Stomach smooth muscle (tissue), 2 donors: ENCODE measurements around the gene SH3PXD2B.

Experiments used
- H3K27ac ChIP-seq: one replicate; pipeline ENCODE4 v1.7.0; 2013; ENCODE audit warnings: mild to moderate bottlenecking, low read length, inconsistent platforms
- H3K27me3 ChIP-seq, 2 donors: one replicate each; pipeline ENCODE4 v1.7.0; 2013; ENCODE audit warnings: low read length in 2 of 2; ENCODE audit not compliant: insufficient read depth in 2 of 2, control insufficient read depth in 1 of 2
- H3K36me3 ChIP-seq, 2 donors: one replicate each; pipeline ENCODE4 v1.7.0; 2013; ENCODE audit warnings: low read length in 2 of 2; ENCODE audit not compliant: control insufficient read depth in 2 of 2, insufficient read depth in 2 of 2
- H3K4me1 ChIP-seq: one replicate; pipeline ENCODE4 v1.7.0; 2013; ENCODE audit warnings: low read length; ENCODE audit not compliant: control insufficient read depth, insufficient read depth
- H3K4me3 ChIP-seq, 2 donors: one replicate each; pipeline ENCODE4 v1.7.0; 2013; ENCODE audit warnings: low read length in 2 of 2
- H3K9ac ChIP-seq, 2 donors: one replicate each; pipeline ENCODE4 v1.7.0; 2013; ENCODE audit warnings: low read length in 2 of 2, mild to moderate bottlenecking in 1 of 2
- H3K9me3 ChIP-seq, 2 donors: one replicate each; pipeline ENCODE4 v1.7.0; 2013; ENCODE audit warnings: low read length in 2 of 2; ENCODE audit not compliant: control insufficient read depth in 2 of 2
- donor health status: healthy.
- donor health status: Pancreatic carcinoma.

SH3PXD2B gene

DNA sequence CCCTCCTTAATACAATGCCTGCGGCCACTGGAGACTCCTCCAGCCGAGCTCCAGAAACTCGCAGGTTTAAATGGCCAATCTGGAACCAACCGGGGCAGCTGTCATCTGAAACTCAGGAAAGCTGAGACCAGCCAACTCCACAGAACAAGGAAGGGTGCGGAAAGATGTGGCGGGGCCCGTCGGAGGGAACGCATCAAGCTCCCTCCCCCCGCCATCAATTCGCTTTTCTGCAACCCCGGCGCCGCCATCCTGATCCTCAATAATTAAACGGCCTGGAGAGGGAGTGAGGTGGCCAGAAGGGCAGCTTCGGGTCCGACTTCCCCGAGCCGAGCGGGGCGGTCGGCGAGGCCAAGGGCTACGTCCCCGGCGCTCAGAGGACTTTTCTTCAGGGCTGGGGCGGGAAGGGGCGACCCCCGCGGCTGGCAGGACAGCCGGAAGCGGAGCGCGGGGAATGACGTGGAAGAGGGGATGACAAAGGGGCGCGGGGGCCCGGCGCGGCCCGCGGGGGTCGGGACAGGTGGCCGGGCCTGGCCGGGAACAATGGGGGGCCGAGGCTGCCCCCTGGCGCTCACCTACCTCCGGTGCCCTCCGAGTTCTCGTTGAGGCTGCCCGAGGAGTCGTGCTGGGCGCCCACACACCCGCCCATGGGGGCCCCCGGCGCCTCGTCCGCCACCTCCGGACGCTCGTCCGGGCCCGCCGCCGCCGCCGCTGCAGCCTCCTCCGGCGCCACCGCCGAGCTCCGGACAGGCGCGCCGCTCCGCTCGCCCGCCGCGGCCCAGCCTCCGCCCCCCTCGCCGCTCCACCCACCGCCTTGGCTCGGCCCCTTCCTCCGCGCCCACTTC lies 171.1 kb downstream of the SH3PXD2B start, which contains the start of gene UBTD2:
TSS of gene UBTD2 (minus strand) at position 745 of the 842 bp plus-strand sequence. CDS start at position 646, 99 bp downstream.
- Histone ChIP-seq H3K36me3 (no peaks in the 10 kb centered on the region), H3K27me3 (no peaks in the 10 kb centered on the region), H3K4me3 (peak within 1 kb of the TSS; percentile 83 to 85), H3K27ac (peak within 1 kb of the TSS; percentile 81), H3K9me3 (no peaks in the 10 kb centered on the region), H3K9ac (peak within 1 kb of the TSS; percentile 82 to 84), H3K4me1 (peaks cover 5% of the 10 kb centered on the region)

DNA sequence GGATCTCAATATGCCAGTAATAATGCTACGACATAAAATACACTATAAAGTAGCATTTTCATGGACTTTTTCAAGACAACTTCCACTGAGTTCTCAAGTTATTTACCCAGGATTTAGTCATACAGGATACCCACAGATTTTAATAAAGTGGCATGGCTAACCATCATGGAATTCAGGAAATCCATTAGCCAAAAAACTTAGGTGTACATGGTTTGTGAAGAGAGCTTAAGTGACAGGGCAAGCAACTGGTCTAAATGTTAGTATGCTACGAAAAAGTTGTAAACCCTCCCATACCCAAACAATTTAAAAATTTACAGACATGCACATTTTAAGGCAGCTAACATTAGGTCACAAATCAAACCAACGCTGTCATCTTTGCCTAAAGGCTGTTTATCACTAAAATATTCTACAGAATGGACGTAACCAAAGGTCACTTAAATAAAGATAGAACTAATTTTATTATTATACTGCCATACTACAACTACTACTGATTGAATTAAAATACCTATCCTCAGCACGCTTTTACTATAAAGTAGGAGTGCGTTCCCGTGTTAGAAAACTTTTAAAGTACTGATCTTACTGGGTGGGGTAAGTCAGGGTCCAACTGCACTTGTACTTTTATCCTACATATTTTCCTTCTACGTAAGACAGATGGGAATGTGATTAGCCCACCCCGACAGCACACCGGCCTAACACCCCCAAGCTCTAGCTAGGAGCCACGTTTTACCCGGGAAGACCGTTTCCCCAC lies 171.9 kb downstream of the SH3PXD2B start:
- Histone ChIP-seq H3K27ac (peak overlapping the region; percentile 70), H3K4me1 (peaks cover 5% of the 10 kb centered on the region), H3K27me3 (no peaks in the 10 kb centered on the region), H3K36me3 (no peaks in the 10 kb centered on the region), H3K9me3 (no peaks in the 10 kb centered on the region), H3K9ac (peak overlapping the region; percentile 71 to 75), H3K4me3 (peak overlapping the region; percentile 83 to 85)

- peak overlapping the region in 1 of 2 donors; percentile 75 for H3K9ac ChIP-seq
- H3K27ac ChIP-seq: no peak overlapping the region
- H3K27me3 ChIP-seq: no peaks in the 10 kb centered on the region
These were observed 173.0 kb downstream of the SH3PXD2B start for GRCh38 chr5:172281346-172281745.

GRCh38 chr5:172280929-172281328 lies 173.4 kb downstream of the SH3PXD2B start:
- Histone ChIP-seq H3K4me1 (peaks cover 5% of the 10 kb centered on the region), H3K27me3 (no peaks in the 10 kb centered on the region), H3K36me3 (no peaks in the 10 kb centered on the region), H3K9me3 (no peaks in the 10 kb centered on the region), H3K27ac (no peak overlapping the region), H3K9ac (no peak overlapping the region), H3K4me3 (no peak overlapping the region)

More at GRCh38 chr5:172281346-172281745, 173.0 kb downstream of the SH3PXD2B start:
- no peaks in the 10 kb centered on the region for H3K9me3 ChIP-seq
- peaks cover 5% of the 10 kb centered on the region for H3K4me1 ChIP-seq
- no peaks in the 10 kb centered on the region for H3K36me3 ChIP-seq
- no peak overlapping the region for H3K4me3 ChIP-seq

DNA sequence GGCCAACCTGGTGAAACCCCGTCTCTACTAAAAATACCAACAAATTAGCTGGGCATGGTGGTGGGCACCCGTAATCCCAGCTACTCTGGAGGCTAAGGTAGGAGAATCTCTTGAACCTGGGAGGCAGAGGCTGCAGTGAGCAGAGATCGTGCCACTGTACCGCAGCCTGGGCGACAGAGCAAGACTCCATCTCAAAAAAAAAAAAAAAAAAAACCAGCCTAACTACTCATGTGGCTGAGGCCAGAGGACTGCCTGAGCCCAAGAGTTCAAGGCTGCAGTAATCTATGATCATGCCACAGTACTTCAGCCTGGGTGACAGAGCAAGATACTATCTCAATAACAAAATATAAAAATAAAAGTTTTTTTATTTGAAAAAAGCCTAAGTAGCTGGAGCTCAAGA lies 174.0 kb downstream of the SH3PXD2B start:
- Histone ChIP-seq H3K27me3 (no peaks in the 10 kb centered on the region), H3K9me3 (no peaks in the 10 kb centered on the region), H3K27ac (no peak overlapping the region), H3K4me1 (peaks cover 5% of the 10 kb centered on the region), H3K9ac (no peak overlapping the region), H3K36me3 (no peaks in the 10 kb centered on the region), H3K4me3 (no peak overlapping the region)

DNA sequence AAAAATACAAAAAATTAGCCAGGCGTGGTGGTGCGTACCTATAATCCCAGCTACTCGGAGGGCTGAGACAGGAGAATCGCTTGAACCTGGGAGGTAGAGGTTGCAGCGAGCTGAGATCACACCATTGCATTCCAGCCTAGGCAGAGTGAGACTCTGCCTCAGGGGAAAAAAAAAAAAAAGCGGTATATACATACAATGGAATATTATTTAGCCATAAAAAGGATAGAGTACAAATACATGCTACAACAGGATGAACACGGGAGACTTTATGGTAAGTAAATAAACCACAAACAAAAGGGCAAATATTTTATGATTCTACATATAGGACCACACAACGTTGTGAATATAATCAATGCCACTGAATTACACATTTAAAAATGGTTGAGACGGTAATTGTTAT lies 176.0 kb downstream of the SH3PXD2B start:
- no peak overlapping the region for H3K9ac ChIP-seq
- no peaks in the 10 kb centered on the region for H3K27me3 ChIP-seq
- H3K4me1 ChIP-seq: no peaks in the 10 kb centered on the region
- H3K36me3 ChIP-seq: no peaks in the 10 kb centered on the region
- no peak overlapping the region for H3K4me3 ChIP-seq
- H3K9me3 ChIP-seq: no peaks in the 10 kb centered on the region
- no peak overlapping the region for H3K27ac ChIP-seq

DNA sequence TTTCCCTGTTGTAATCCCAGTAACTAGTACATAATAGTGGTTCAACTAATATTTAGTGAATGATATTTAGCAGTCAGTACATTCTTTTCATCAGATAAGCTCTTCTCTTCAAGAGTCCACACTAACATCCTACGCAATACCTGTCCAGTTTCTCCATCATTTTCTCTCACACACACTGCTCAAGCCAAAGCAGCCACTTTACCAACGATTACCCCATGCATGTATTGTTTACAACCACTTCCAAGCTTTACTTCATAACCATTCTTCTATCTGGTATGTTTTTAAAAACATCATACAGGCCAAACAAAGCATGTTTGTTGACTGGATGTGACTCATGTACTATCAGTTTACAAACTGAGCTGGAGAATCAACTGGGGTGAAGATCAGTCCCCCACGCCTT lies 178.1 kb downstream of the SH3PXD2B start:
- H3K9me3 ChIP-seq: no peaks in the 10 kb centered on the region
- H3K4me3 ChIP-seq: no peak overlapping the region
- no peak overlapping the region for H3K9ac ChIP-seq
- H3K4me1 ChIP-seq: no peaks in the 10 kb centered on the region
- H3K27me3 ChIP-seq: no peaks in the 10 kb centered on the region
- no peaks in the 10 kb centered on the region for H3K36me3 ChIP-seq
- no peak overlapping the region for H3K27ac ChIP-seq
